Breast epithelium (tissue), 4 donors: Measurements from ENCODE around the gene ATP4B. TPM values are rescaled to one million over a fixed set of nuclear protein-coding genes. Genes with fewer than 3 reads are reported as not detected.

ENCODE experiments used
- DNase-seq, 2 donors: peaks; one replicate each; pipeline ENCODE4 v3.0.0-alpha.2; 2019; ENCODE audit warnings: low spot score in 2 of 2
- H3K27ac ChIP-seq, 2 donors: fragments of 200-600 bp; sonication (generic) in 1 of 2; one replicate each; pipeline ENCODE4 v1.5.1; 2016 to 2019; ENCODE audit warnings: mild to moderate bottlenecking in 1 of 2
- H3K27me3 ChIP-seq, 2 donors: fragments of 200-600 bp; sonication (generic) in 1 of 2; one replicate each; pipeline versions ENCODE4 v1.5.1 to v1.6.0; 2017 to 2019; ENCODE audit warnings: control low read depth in 1 of 2, mild to moderate bottlenecking in 1 of 2
- H3K36me3 ChIP-seq: fragments of 200-600 bp; one replicate; pipeline ENCODE4 v1.5.1; 2019
- H3K4me1 ChIP-seq, 2 donors: fragments of 200-600 bp; sonication (generic); one replicate each; pipeline ENCODE4 v1.5.1; 2016 to 2019; ENCODE audit warnings: control low read depth in 1 of 2
- H3K4me3 ChIP-seq, 3 donors: fragments of 200-600 bp; sonication (generic); 1 replicate in 2 of 3; 2 replicates in 1 of 3; pipeline ENCODE4 v1.5.1; 2016 to 2019; ENCODE audit warnings: mild to moderate bottlenecking in 3 of 3, moderate library complexity in 2 of 3
- H3K9me3 ChIP-seq, 2 donors: fragments of 200-600 bp; sonication (generic) in 1 of 2; one replicate each; pipeline ENCODE4 v1.5.1; 2016 to 2019; ENCODE audit warnings: control low read depth in 1 of 2
- POLR2A ChIP-seq: fragments of 450-650 bp; IDR thresholded peaks from one replicate; pipeline ENCODE4 v1.6.1; 2016; ENCODE audit warnings: antibody characterized with exemption, mild to moderate bottlenecking, moderate library complexity
- POLR2AphosphoS5 ChIP-seq, 3 donors: sonication (generic); formaldehyde crosslinking; IDR thresholded peaks; one replicate each; pipeline ENCODE4 v1.6.1; 2017; ENCODE audit warnings: antibody characterized with exemption in 3 of 3
- intact Hi-C: fragments of 100-400 bp; cut with DNase I; formaldehyde crosslinking; loops from one replicate; pipeline ENCODE4 v1.15.1; 2023; ENCODE audit warnings: low total_unique reads
- total RNA-seq, 3 donors: library from RNA; depleted of rRNA; stranded (reverse); fragments of >200 nt; gene quantifications; one replicate each; pipeline ENCODE4 v1.1.0, GENCODE V29; 2016
- TF ChIP-seq, protein P1 (sequence below), 3 donors: fragments of 450-650 bp; IDR thresholded peaks; one replicate each; pipeline ENCODE4 v1.5.1; 2016 to 2017; ENCODE audit warnings: antibody characterized with exemption in 3 of 3, mild to moderate bottlenecking in 3 of 3, moderate library complexity in 3 of 3

ATP4B gene
- total RNA-seq, 3 donors from 2014 or later, result not detected

DNA sequence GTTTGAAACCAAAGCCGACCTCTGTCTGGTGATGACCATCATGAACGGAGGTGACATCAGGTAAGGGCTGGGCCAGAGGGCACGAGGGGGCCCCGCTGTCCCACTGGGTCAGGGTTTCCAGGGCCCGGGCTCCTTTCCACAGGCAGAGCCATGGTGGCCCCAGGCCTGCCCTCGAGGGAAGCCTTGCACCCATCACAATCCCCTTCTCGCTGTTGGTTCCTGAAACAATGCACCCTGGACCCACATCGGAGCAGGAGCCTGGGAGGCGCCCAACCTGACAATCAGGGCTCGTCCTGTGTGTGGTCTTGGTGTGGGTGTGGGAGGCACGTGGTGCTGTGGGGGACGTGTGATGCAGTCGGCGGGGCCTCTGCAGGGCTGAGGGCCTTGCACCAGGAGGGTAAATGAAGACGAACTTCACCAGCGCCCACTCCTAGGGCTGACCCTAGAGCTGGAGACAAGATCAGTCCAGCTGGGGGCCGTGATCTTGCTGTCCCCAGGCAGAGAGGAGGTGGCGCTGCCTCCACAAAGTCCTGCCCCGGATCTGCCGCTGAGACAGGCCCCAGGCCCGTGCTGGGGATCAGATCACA lies 11.8 kb upstream of the ATP4B start:
- H3K27me3 ChIP-seq, result no peaks in the 10 kb centered on the region
- no peaks in the 10 kb centered on the region for H3K9me3 ChIP-seq
- no peak for TF ChIP-seq POLR2AphosphoS5 (IDR thresholded peaks at IDR 0.05)
- TF ChIP-seq, protein P1, sequence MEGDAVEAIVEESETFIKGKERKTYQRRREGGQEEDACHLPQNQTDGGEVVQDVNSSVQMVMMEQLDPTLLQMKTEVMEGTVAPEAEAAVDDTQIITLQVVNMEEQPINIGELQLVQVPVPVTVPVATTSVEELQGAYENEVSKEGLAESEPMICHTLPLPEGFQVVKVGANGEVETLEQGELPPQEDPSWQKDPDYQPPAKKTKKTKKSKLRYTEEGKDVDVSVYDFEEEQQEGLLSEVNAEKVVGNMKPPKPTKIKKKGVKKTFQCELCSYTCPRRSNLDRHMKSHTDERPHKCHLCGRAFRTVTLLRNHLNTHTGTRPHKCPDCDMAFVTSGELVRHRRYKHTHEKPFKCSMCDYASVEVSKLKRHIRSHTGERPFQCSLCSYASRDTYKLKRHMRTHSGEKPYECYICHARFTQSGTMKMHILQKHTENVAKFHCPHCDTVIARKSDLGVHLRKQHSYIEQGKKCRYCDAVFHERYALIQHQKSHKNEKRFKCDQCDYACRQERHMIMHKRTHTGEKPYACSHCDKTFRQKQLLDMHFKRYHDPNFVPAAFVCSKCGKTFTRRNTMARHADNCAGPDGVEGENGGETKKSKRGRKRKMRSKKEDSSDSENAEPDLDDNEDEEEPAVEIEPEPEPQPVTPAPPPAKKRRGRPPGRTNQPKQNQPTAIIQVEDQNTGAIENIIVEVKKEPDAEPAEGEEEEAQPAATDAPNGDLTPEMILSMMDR (IDR thresholded peaks at IDR 0.05), result no peak
- TF ChIP-seq POLR2A, result no peak
- H3K4me3 ChIP-seq, result no peak overlapping the region
- intact Hi-C loops, result no loop called here
- H3K4me1 ChIP-seq, result no peaks in the 10 kb centered on the region
- peak in 1 of 2 donors; percentile 41 for DNase-seq
- no peak overlapping the region for H3K27ac ChIP-seq
- no peaks in the 10 kb centered on the region for H3K36me3 ChIP-seq

DNA sequence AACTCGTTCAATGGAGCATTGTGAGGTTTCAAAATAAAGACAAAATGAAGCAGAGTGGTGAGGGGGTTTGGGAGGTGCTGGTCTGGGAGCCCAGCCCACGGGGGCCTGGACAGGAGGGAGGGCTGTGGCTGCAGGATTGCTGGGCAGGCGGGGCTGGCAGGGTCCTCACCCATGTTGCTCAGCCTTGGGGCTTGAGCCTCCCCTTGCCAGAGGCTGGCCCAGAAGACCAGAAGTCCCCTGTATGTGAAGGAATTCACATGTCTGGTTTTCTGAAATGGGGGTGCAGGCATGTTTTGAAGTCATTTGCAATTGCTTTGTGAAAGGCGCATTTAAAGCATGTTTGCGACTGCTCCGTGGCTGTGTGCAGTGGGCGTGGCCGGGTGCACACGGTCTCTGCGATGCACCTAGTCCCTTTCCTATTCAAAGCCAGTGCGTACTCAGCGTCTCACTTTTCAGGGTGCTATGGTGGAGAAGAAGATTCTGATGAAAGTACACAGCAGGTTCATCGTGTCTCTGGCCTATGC lies 11.3 kb upstream of the ATP4B start:
- DNase-seq, result peak in 1 of 2 donors; percentile 12
- intact Hi-C loops, result no loop called here
- no peak for TF ChIP-seq POLR2A
- no peak for TF ChIP-seq POLR2AphosphoS5 (IDR thresholded peaks at IDR 0.05)
- TF ChIP-seq, protein P1 (IDR thresholded peaks at IDR 0.05), result no peak
- Histone ChIP-seq H3K27me3 (no peaks in the 10 kb centered on the region), H3K4me3 (no peak overlapping the region), H3K4me1 (no peaks in the 10 kb centered on the region), H3K36me3 (no peaks in the 10 kb centered on the region), H3K27ac (no peak overlapping the region), H3K9me3 (no peaks in the 10 kb centered on the region)

DNA sequence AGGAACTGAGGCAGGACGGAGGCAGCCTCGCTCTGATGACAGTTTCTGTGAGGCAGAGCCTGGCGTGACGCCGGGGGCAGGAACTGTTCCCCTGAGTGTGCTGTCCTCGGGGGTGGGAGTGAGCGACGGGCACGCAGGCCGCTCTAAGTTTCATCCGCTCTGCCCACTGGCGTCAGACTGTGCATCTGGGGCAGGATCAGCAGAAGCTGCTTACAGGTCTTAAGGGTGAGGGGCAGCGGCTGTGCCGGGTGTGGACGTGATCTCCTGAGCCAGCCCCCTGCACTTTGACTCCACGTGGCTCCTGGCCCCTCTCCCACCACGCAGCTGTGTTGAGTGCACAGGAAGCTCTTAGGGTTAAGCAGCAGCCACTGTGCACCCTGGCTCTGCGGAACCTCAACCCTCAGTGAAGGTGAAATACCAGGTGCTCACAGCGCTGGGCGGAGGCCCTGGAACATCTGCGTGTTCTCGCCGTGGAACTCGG lies 10.5 kb upstream of the ATP4B start:
- Histone ChIP-seq H3K27ac (no peak overlapping the region), H3K4me1 (no peaks in the 10 kb centered on the region), H3K36me3 (no peaks in the 10 kb centered on the region), H3K4me3 (no peak overlapping the region), H3K9me3 (no peaks in the 10 kb centered on the region), H3K27me3 (no peaks in the 10 kb centered on the region)
- peak in 1 of 2 donors; percentile 49 for DNase-seq
- TF ChIP-seq, protein P1 (IDR thresholded peaks at IDR 0.05), result no peak
- TF ChIP-seq POLR2A, result no peak
- no peak for TF ChIP-seq POLR2AphosphoS5 (IDR thresholded peaks at IDR 0.05)
- intact Hi-C loops, result no loop called here

DNA sequence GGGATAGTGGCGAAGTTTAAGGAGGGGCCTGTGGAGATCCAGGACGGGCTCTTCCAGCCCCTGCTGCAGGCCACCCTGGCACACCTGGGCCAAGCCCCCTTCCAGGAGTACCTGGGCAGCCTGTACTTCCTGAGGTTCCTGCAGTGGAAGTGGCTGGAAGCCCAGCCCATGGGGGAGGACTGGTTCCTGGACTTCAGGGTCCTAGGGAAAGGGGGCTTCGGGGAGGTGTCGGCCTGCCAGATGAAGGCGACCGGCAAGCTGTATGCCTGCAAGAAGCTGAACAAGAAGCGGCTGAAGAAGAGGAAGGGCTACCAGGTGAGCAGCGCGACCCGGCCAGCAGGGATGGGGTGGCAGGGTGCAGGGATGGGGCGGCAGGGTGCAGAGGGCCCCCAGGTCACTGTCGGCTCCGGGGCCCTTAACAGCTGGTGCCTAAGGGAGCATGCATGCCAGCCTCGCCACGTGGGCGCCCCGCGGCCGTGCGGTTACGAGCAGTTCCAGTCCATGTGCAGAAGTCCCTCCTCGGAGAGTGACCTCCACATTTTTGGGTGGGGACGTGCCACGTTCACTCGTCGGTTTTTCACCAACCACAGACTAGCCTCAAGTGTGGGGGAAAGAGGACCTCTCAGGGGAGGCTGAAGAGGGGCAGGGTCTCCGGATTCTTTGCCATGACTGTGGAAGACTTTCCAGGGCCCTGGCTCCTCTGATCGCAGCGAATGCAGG lies 9.9 kb upstream of the ATP4B start:
- Histone ChIP-seq H3K9me3 (no peaks in the 10 kb centered on the region), H3K27ac (no peak overlapping the region), H3K36me3 (no peaks in the 10 kb centered on the region), H3K27me3 (no peaks in the 10 kb centered on the region), H3K4me3 (no peak overlapping the region), H3K4me1 (no peaks in the 10 kb centered on the region)
- intact Hi-C loops, result no loop called here
- TF ChIP-seq, protein P1 (IDR thresholded peaks at IDR 0.05), result no peak
- no peak for TF ChIP-seq POLR2A
- no peak for TF ChIP-seq POLR2AphosphoS5 (IDR thresholded peaks at IDR 0.05)
- DNase-seq, result peak in 1 of 2 donors; percentile 43
